CD14-positive monocyte (primary cell): ENCODE results near the gene RHOC. TPM values are rescaled to one million over a fixed set of nuclear protein-coding genes. Genes with fewer than 3 reads are reported as not detected.

ENCODE experiments used
- DNase-seq, 3 donors: peaks; one replicate each; pipeline ENCODE4 v3.0.0-alpha.2; 2011 to 2022
- H2AFZ ChIP-seq: 2 replicates; pipeline ENCODE4 v1.6.0; 2012; ENCODE audit warnings: mild to moderate bottlenecking, low read depth, low read length, inconsistent platforms; ENCODE audit not compliant: insufficient read depth, poor library complexity, severe bottlenecking
- H3K27ac ChIP-seq, 2 donors: 1 replicate in 1 of 2; 2 replicates in 1 of 2; pipeline ENCODE4 v1.5.1; 2012 to 2013; ENCODE audit warnings: low read length in 2 of 2, control low read depth in 1 of 2, inconsistent platforms in 1 of 2, low read depth in 1 of 2, mild to moderate bottlenecking in 1 of 2
- H3K27me3 ChIP-seq, 2 donors: one replicate each; pipeline versions ENCODE4 v1.6.0 to v1.6.1; 2011 to 2013; ENCODE audit warnings: low read length in 2 of 2; ENCODE audit not compliant: control insufficient read depth in 2 of 2, insufficient read depth in 2 of 2
- H3K36me3 ChIP-seq, 2 donors: replicated peaks in 1 of 2; 1 replicate in 1 of 2; 2 replicates in 1 of 2; pipeline versions ENCODE4 v1.5.1 to v1.6.1; 2012 to 2013; ENCODE audit warnings: low read length in 2 of 2, control low read depth in 1 of 2, inconsistent platforms in 1 of 2, mild to moderate bottlenecking in 1 of 2; ENCODE audit not compliant: insufficient read depth in 2 of 2, control insufficient read depth in 1 of 2
- H3K4me1 ChIP-seq, 2 donors: 1 replicate in 1 of 2; 2 replicates in 1 of 2; pipeline versions ENCODE4 v1.5.1 to v1.6.1; 2012 to 2013; ENCODE audit warnings: low read length in 2 of 2, control low read depth in 1 of 2, inconsistent platforms in 1 of 2, mild to moderate bottlenecking in 1 of 2, moderate library complexity in 1 of 2; ENCODE audit not compliant: insufficient read depth in 2 of 2, control insufficient read depth in 1 of 2
- H3K4me2 ChIP-seq: replicated peaks from 2 replicates; pipeline ENCODE3; 2012; ENCODE audit warnings: low read length, moderate library complexity, mild to moderate bottlenecking; ENCODE audit not compliant: poor library complexity, severe bottlenecking; ENCODE audit errors: extremely low read depth
- H3K4me3 ChIP-seq, 3 experiments: fragments of 200-600 bp in 1 of 3; sonication (generic) in 1 of 3; replicated peaks in 1 of 3; 1 replicate in 2 of 3; 2 replicates in 1 of 3; pipeline ENCODE4 v1.5.1; 2011 to 2013; ENCODE audit warnings: low read length in 3 of 3, mild to moderate bottlenecking in 3 of 3, control low read depth in 2 of 3, low read depth in 2 of 3, inconsistent platforms in 1 of 3, moderate library complexity in 1 of 3
- H3K79me2 ChIP-seq: 2 replicates; pipeline ENCODE4 v1.6.0; 2012; ENCODE audit warnings: mild to moderate bottlenecking, control low read depth, inconsistent platforms, low read length, moderate library complexity; ENCODE audit not compliant: insufficient read depth
- H3K9ac ChIP-seq: 2 replicates; pipeline ENCODE4 v1.6.0; 2017; ENCODE audit warnings: low read length, mild to moderate bottlenecking; ENCODE audit not compliant: insufficient read depth, poor library complexity, severe bottlenecking
- H3K9me3 ChIP-seq, 2 donors: replicated peaks in 1 of 2; 1 replicate in 1 of 2; 2 replicates in 1 of 2; pipeline versions ENCODE4 v1.5.1 to v1.6.1; 2012 to 2013; ENCODE audit warnings: low read length in 2 of 2, control low read depth in 1 of 2; ENCODE audit not compliant: control insufficient read depth in 1 of 2, insufficient read depth in 1 of 2
- H4K20me1 ChIP-seq: 2 replicates; pipeline ENCODE4 v1.6.0; 2012; ENCODE audit warnings: mild to moderate bottlenecking, low read length, control low read depth, moderate library complexity; ENCODE audit not compliant: insufficient read depth
- H3K27ac Mint-ChIP-seq, 7 donors: one replicate each; pipeline ENCODE4 v1.8.0; 2020; ENCODE audit warnings: mild to moderate bottlenecking in 7 of 7, mixed read lengths in 7 of 7, moderate library complexity in 6 of 7, inconsistent platforms in 2 of 7
- H3K27me3 Mint-ChIP-seq, 3 donors: one replicate each; pipeline ENCODE4 v1.8.0; 2021 to 2022; ENCODE audit warnings: low read depth in 3 of 3, mild to moderate bottlenecking in 3 of 3, mixed read lengths in 3 of 3, moderate library complexity in 3 of 3, inconsistent platforms in 1 of 3
- H3K36me3 Mint-ChIP-seq, 2 donors: one replicate each; pipeline ENCODE4 v1.8.0; 2020; ENCODE audit warnings: mixed read lengths in 2 of 2, inconsistent platforms in 1 of 2, mild to moderate bottlenecking in 1 of 2
- H3K4me1 Mint-ChIP-seq: one replicate; pipeline ENCODE4 v1.8.0; 2020; ENCODE audit warnings: mild to moderate bottlenecking, mixed read lengths
- H3K4me3 Mint-ChIP-seq, 2 donors: one replicate each; pipeline ENCODE4 v1.8.0; 2020; ENCODE audit warnings: mild to moderate bottlenecking in 2 of 2, mixed read lengths in 2 of 2, moderate library complexity in 1 of 2
- H3K9me3 Mint-ChIP-seq, 7 donors: one replicate each; pipeline ENCODE4 v1.8.0; 2020 to 2022; ENCODE audit warnings: mixed read lengths in 7 of 7, mild to moderate bottlenecking in 6 of 7, moderate library complexity in 6 of 7, inconsistent platforms in 2 of 7
- CTCF ChIP-seq: fragments of 200-600 bp; IDR thresholded peaks from one replicate; pipeline ENCODE4 v1.8.0; 2022; ENCODE audit warnings: antibody characterized with exemption, mild to moderate bottlenecking
- WGBS: methylation state at CpG from one replicate; pipeline ENCODE4 v1.1.5; 2013; ENCODE audit warnings: missing lambda C conversion rate; ENCODE audit not compliant: insufficient coverage; 5-methylcytosine and 5-hydroxymethylcytosine counted together
- intact Hi-C, 2 donors: fragments of 100-400 bp; cut with micrococcal nuclease; formaldehyde crosslinking; loops; one replicate each; pipeline versions ENCODE4 v1.15.0 to v1.15.1; 2023
- polyA plus RNA-seq, 3 donors: library from polyadenylated mRNA; depleted of rRNA in 1 of 3; unstranded in 2 of 3; stranded (reverse) in 1 of 3; fragments of 300-500 nt in 2 of 3; fragments of >200 nt in 1 of 3; fragmentation: Illumina TruSeq in 2 of 3; gene quantifications; 1 replicate in 2 of 3; 2 replicates in 1 of 3; pipeline ENCODE4 v1.2.3, GENCODE V29; 2012 to 2021

RHOC gene
- polyA plus RNA-seq, 3 donors, result 78.9 to 119 (median 91.5) TPM

GRCh38 chr1:112695276-112695675 lies 11.7 kb downstream of the RHOC start:
- H3K4me1 Mint-ChIP-seq, result peaks cover 10% of the 10 kb centered on the region
- H3K4me3 Mint-ChIP-seq, result no peak overlapping the region
- peaks cover 4 to 24% of the 10 kb centered on the region in 2 donors for H3K36me3 Mint-ChIP-seq
- Histone ChIP-seq H3K4me1 (peaks cover 8% of the 10 kb centered on the region in 2 donors), H3K27ac (no peak overlapping the region), H2AFZ (no peak overlapping the region), H4K20me1 (no peaks in the 10 kb centered on the region), H3K4me2 (no peak overlapping the region), H3K79me2 (no peaks in the 10 kb centered on the region), H3K9ac (no peak overlapping the region), H3K9me3 (no peaks in the 10 kb centered on the region), H3K36me3 (peaks cover 3 to 54% of the 10 kb centered on the region in 2 donors), H3K27me3 (no peaks in the 10 kb centered on the region), H3K4me3 (no peak overlapping the region)
- WGBS, result 98% methylated on average over 7 of the region's 9 CpGs
- no peak for DNase-seq
- peaks cover 0 to 2% (median 0%) of the 10 kb centered on the region in 7 donors for H3K9me3 Mint-ChIP-seq
- no peak for TF ChIP-seq CTCF
- peak overlapping the region in 2 of 7 donors; percentile 20 to 30 for H3K27ac Mint-ChIP-seq
- peaks cover 0 to 1% (median 0%) of the 10 kb centered on the region in 3 donors for H3K27me3 Mint-ChIP-seq
- intact Hi-C loops, result no loop called here

- peaks cover 0 to under 1% of the 10 kb centered on the region in 2 donors for H3K4me1 ChIP-seq
- H4K20me1 ChIP-seq, result no peaks in the 10 kb centered on the region
- no peaks in the 10 kb centered on the region for H3K9me3 ChIP-seq
- H3K9ac ChIP-seq, result no peak overlapping the region
- H3K27ac ChIP-seq, result no peak overlapping the region
- no peaks in the 10 kb centered on the region for H3K27me3 ChIP-seq
- H3K4me2 ChIP-seq, result no peak overlapping the region
- Mint-ChIP-seq H3K9me3 (peaks cover 0 to 2% (median 0%) of the 10 kb centered on the region in 7 donors), H3K4me1 (peaks cover 2% of the 10 kb centered on the region), H3K36me3 (peaks cover 4 to 20% of the 10 kb centered on the region in 2 donors), H3K27ac (peak overlapping the region in 1 of 7 donors; percentile 62), H3K27me3 (peaks cover 0 to 1% (median 0%) of the 10 kb centered on the region in 3 donors), H3K4me3 (no peak overlapping the region)
- H3K79me2 ChIP-seq, result no peaks in the 10 kb centered on the region
- no peak for DNase-seq
- 94% methylated on average over 12 of the region's 15 CpGs for WGBS
- no peak overlapping the region for H3K4me3 ChIP-seq
- H3K36me3 ChIP-seq, result peaks cover 3 to 61% of the 10 kb centered on the region in 2 donors
- TF ChIP-seq CTCF, result no peak
- intact Hi-C loops, result no loop called here
- no peak overlapping the region for H2AFZ ChIP-seq
Observed at GRCh38 chr1:112694363-112694929, 12.5 kb downstream of the RHOC start.
